RWPE2 (cell line): Measurements from ENCODE around the gene OPN3.

Source experiments
- ATAC-seq: fragments of 200-7000 bp; cut with Tn5 transposase; 3 replicates; pipeline ENCODE4 v1.9.1; 2021; ENCODE audit warnings: low read depth
- DNase-seq: peaks from one replicate; pipeline ENCODE4 v3.0.0-alpha.2; 2020; ENCODE audit warnings: low spot score
- H3K27ac ChIP-seq: fragments of 450-650 bp; 2 replicates; pipeline ENCODE4 v1.5.1; 2017; ENCODE audit warnings: mild to moderate bottlenecking; ENCODE audit not compliant: poor library complexity, severe bottlenecking
- H3K27me3 ChIP-seq: fragments of 250-450 bp; sonication (Bioruptor Pico); 2 replicates; pipeline ENCODE4 v1.5.1; 2021; ENCODE audit warnings: mild to moderate bottlenecking, moderate library complexity; ENCODE audit not compliant: insufficient read depth, poor library complexity, severe bottlenecking
- H3K36me3 ChIP-seq: fragments of 250-450 bp; sonication (Bioruptor Pico); 2 replicates; pipeline ENCODE4 v1.5.1; 2020; ENCODE audit warnings: low read depth, mild to moderate bottlenecking, moderate library complexity
- H3K4me1 ChIP-seq: fragments of 250-450 bp; sonication (Bioruptor Pico); 2 replicates; pipeline ENCODE4 v1.5.1; 2021; ENCODE audit warnings: mild to moderate bottlenecking, moderate library complexity; ENCODE audit not compliant: insufficient read depth, poor library complexity, severe bottlenecking
- H3K4me3 ChIP-seq: fragments of 250-450 bp; sonication (Bioruptor Pico); 2 replicates; pipeline ENCODE4 v1.5.1; 2021; ENCODE audit warnings: mild to moderate bottlenecking, moderate library complexity; ENCODE audit not compliant: severe bottlenecking
- H3K9me3 ChIP-seq: fragments of 250-450 bp; sonication (Bioruptor Pico); 2 replicates; pipeline ENCODE4 v1.5.1; 2021; ENCODE audit warnings: mild to moderate bottlenecking, moderate library complexity; ENCODE audit not compliant: severe bottlenecking
- TF ChIP-seq, protein P1 (sequence below): fragments of 450-650 bp; IDR thresholded peaks from one replicate; pipeline ENCODE4 v1.5.1; 2017; ENCODE audit warnings: mild to moderate bottlenecking, moderate library complexity; ENCODE audit not compliant: poor library complexity, severe bottlenecking

The OPN3 gene

DNA sequence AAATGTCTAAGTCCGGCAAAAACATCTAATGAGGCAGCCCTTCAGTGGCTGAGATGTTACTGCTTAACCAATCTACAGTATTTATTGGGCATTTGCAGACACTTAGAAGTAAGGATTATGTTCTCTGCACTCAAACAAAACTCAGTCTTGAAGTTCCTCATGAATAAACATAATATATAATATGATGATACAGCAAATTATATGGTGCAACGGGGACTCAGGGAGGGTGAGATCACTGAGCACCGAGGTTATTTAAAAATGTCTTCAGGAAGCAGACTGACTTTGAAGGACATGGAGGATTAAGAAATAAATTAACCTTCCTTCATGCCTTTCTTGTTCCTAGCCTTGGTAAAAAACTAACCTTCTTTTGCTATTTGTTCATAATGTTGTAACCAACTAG, 39.8 kb upstream of the OPN3 start:
- no peaks in the 10 kb centered on the region for H3K4me1 ChIP-seq
- H3K4me3 ChIP-seq, result no peak overlapping the region
- H3K27me3 ChIP-seq, result no peaks in the 10 kb centered on the region
- no peak overlapping the region for H3K27ac ChIP-seq
- TF ChIP-seq, protein P1, sequence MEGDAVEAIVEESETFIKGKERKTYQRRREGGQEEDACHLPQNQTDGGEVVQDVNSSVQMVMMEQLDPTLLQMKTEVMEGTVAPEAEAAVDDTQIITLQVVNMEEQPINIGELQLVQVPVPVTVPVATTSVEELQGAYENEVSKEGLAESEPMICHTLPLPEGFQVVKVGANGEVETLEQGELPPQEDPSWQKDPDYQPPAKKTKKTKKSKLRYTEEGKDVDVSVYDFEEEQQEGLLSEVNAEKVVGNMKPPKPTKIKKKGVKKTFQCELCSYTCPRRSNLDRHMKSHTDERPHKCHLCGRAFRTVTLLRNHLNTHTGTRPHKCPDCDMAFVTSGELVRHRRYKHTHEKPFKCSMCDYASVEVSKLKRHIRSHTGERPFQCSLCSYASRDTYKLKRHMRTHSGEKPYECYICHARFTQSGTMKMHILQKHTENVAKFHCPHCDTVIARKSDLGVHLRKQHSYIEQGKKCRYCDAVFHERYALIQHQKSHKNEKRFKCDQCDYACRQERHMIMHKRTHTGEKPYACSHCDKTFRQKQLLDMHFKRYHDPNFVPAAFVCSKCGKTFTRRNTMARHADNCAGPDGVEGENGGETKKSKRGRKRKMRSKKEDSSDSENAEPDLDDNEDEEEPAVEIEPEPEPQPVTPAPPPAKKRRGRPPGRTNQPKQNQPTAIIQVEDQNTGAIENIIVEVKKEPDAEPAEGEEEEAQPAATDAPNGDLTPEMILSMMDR, result no peak
- ATAC-seq (no peak), DNase-seq (no peak)
- H3K36me3 ChIP-seq, result no peaks in the 10 kb centered on the region
- H3K9me3 ChIP-seq, result no peaks in the 10 kb centered on the region

DNA sequence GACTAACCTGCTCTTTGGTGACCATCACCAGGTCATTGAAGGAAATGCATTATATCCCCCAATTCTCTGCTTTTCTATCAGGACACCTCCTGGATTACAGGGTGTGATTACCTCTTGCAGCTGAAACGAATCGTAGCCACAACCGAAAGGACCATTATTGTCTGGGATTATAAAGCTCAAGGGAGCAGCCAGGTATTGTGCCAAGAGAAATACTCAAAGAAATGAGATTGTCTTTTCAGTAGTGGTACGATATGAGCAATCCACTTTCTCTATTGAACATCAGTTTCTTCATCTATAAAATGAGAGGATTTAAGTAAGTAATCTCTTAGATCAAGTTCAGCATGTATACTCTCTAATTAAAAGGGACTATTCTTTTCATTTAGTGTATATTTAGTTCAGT, 39.2 kb upstream of the OPN3 start:
- DNase-seq, result no peak
- no peak overlapping the region for H3K4me3 ChIP-seq
- no peaks in the 10 kb centered on the region for H3K36me3 ChIP-seq
- H3K27me3 ChIP-seq, result no peaks in the 10 kb centered on the region
- no peak for ATAC-seq
- TF ChIP-seq, protein P1, result no peak
- H3K27ac ChIP-seq, result no peak overlapping the region
- no peaks in the 10 kb centered on the region for H3K4me1 ChIP-seq
- H3K9me3 ChIP-seq, result no peaks in the 10 kb centered on the region

DNA sequence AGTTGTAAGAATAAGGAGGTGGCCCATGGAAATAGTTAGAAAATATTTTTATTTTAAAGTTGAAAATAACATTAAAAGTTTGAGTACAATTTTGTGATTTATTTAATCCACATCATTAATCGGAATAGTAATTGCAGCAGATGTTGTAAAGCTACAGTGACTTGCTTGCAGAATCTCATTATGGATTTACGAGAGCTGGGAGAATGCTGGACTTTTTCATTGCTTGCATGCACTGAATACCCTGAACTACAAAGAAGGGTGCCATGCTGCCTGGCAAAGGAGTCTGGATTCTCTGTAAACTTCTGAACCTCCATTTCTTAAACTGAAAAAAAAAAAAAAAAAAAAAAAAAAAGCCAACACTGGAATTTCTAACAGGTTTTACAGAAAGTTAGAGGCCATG, 38.4 kb upstream of the OPN3 start:
- Histone ChIP-seq H3K4me1 (no peaks in the 10 kb centered on the region), H3K4me3 (no peak overlapping the region), H3K36me3 (no peaks in the 10 kb centered on the region), H3K27me3 (no peaks in the 10 kb centered on the region), H3K9me3 (no peaks in the 10 kb centered on the region), H3K27ac (no peak overlapping the region)
- TF ChIP-seq, protein P1, result no peak
- DNase-seq, result no peak
- no peak for ATAC-seq

DNA sequence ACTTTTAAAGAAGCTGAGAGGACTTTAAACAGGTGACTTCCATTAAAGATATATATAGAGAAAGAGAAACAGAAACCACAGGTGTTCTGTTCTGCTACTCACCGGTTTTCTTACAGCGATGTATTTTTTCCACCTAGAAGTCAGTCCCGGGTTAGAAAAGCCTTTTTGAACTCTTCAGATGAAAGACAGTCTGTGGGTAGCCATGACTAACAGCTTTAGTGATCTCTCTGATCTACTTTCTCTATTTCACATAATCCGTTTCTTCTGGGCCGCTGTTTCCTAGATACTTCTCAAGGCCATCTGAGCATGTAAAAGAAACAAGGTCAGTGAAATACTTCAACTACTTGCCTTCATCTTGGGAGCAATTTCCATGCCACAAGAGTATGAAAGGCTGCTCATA, 37.0 kb upstream of the OPN3 start:
- H3K27me3 ChIP-seq, result no peaks in the 10 kb centered on the region
- no peaks in the 10 kb centered on the region for H3K4me1 ChIP-seq
- H3K27ac ChIP-seq, result no peak overlapping the region
- H3K9me3 ChIP-seq, result no peaks in the 10 kb centered on the region
- DNase-seq (no peak), ATAC-seq (no peak)
- H3K4me3 ChIP-seq, result no peak overlapping the region
- H3K36me3 ChIP-seq, result no peaks in the 10 kb centered on the region
- TF ChIP-seq, protein P1, result no peak

DNA sequence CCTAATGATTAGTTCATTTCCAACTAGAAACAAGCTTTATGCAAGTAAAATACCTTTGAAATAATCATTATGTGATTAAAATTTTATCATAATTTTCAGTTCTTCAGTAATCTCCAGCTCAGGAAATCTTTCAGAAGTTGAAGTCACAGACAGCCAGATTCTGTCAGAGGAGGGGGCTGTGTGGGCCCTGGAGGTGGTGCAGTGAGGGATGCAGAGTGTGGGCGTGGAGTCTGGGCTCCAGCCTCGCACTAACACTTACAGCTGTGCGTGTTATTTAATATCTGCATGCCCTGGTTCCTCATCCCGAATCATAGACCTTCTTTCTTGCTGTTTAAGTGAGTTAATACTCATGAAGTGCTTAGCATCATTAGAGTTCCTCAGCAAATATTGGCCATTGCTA, 35.8 kb upstream of the OPN3 start:
- DNase-seq, result no peak
- Histone ChIP-seq H3K4me3 (no peak overlapping the region), H3K9me3 (no peaks in the 10 kb centered on the region), H3K36me3 (no peaks in the 10 kb centered on the region), H3K27me3 (no peaks in the 10 kb centered on the region), H3K4me1 (no peaks in the 10 kb centered on the region), H3K27ac (no peak overlapping the region)
- TF ChIP-seq, protein P1, result no peak
- ATAC-seq, result no peak
